ENCODE results near the gene TYW3. TPM values are rescaled to one million over a fixed set of nuclear protein-coding genes. Genes with fewer than 3 reads are reported as not detected.

TYW3 gene
- total RNA-seq, 2 experiments from 2014 or later = 8.3 to 29.1 TPM

- no peak overlapping the region for H3K4me2 ChIP-seq (ENCODE audit: low read length)
- no peaks in the 10 kb centered on the region for H3K9me2 ChIP-seq (ENCODE audit: insufficient read depth, low read length)
- no peak overlapping the region for H2AFZ ChIP-seq (ENCODE audit: low read length)
- no peak for DNase-seq (ENCODE audit: low spot score)
- H3K9me3 ChIP-seq (ENCODE audit: low read length) = no peaks in the 10 kb centered on the region
- TF ChIP-seq CTCF (conservative IDR thresholded peaks at IDR 0.05; ENCODE audit: low read length) = no peak
- no peak for TF ChIP-seq EZH2phosphoT487 (IDR thresholded peaks at IDR 0.05; ENCODE audit: borderline replicate concordance, low read depth, low read length)
- no peak overlapping the region for H3K4me3 ChIP-seq (ENCODE audit: low read depth, low read length, poor library complexity, severe bottlenecking)
- peaks cover 85% of the 10 kb centered on the region for H3K36me3 ChIP-seq (ENCODE audit: insufficient read depth, low read length)
- no TSS peak for BruUV-seq (replicated peaks)
- no peaks in the 10 kb centered on the region for H4K20me1 ChIP-seq (ENCODE audit: insufficient read depth, low read length)
- intact Hi-C loops (cut with micrococcal nuclease; ENCODE audit: unreplicated experiment) = no loop called here
- H3K4me1 ChIP-seq (ENCODE audit: insufficient read depth, low read length, poor library complexity, severe bottlenecking) = no peaks in the 10 kb centered on the region
- H3K27ac ChIP-seq (ENCODE audit: low read depth, low read length, poor library complexity, severe bottlenecking) = no peak overlapping the region
- ChIA-PET CTCF (ENCODE audit: unreplicated experiment) (no interaction called here), POLR2A (interaction anchor here (2.5 kb wide), 1 partner anchor 13 kb away, joined by 11 read pairs; no protein-coding TSS in a partner anchor)
- no peaks in the 10 kb centered on the region for H3K79me2 ChIP-seq (ENCODE audit: insufficient read depth, low read depth, low read length)
Observed at GRCh38 chr1:74717626-74718025, 15.3 kb upstream of the TYW3 start.

GRCh38 chr1:74726063-74726462, 6.9 kb upstream of the TYW3 start:
- no TSS peak for BruUV-seq (replicated peaks)
- no peak for TF ChIP-seq EZH2phosphoT487 (IDR thresholded peaks at IDR 0.05; ENCODE audit: borderline replicate concordance, low read depth, low read length)
- TF ChIP-seq CTCF (conservative IDR thresholded peaks at IDR 0.05; ENCODE audit: low read length) = no peak

GRCh38 chr1:74728736-74729135, 4.2 kb upstream of the TYW3 start:
- Histone ChIP-seq H3K4me3 (ENCODE audit: low read depth, low read length, poor library complexity, severe bottlenecking) (no peak overlapping the region), H3K9me3 (ENCODE audit: low read length) (peaks cover 18% of the 10 kb centered on the region; the same call in 1 of the 2 replicates), H3K9me2 (ENCODE audit: insufficient read depth, low read length) (no peaks in the 10 kb centered on the region), H3K4me1 (ENCODE audit: insufficient read depth, low read length, poor library complexity, severe bottlenecking) (peaks cover 9% of the 10 kb centered on the region), H3K27ac (ENCODE audit: low read depth, low read length, poor library complexity, severe bottlenecking) (no peak overlapping the region), H3K4me2 (ENCODE audit: low read length) (no peak overlapping the region), H4K20me1 (ENCODE audit: insufficient read depth, low read length) (no peaks in the 10 kb centered on the region), H2AFZ (ENCODE audit: low read length) (no peak overlapping the region), H3K36me3 (ENCODE audit: insufficient read depth, low read length) (peaks cover 45% of the 10 kb centered on the region), H3K79me2 (ENCODE audit: insufficient read depth, low read depth, low read length) (peaks cover 4% of the 10 kb centered on the region; the same call in 1 of the 2 replicates)
- BruUV-seq (replicated peaks) = no TSS peak
- DNase-seq (ENCODE audit: low spot score) = no peak
- intact Hi-C loops (cut with micrococcal nuclease; ENCODE audit: unreplicated experiment) = no loop called here
- ChIA-PET CTCF (ENCODE audit: unreplicated experiment) (no interaction called here), POLR2A (interaction anchor here (0.7 kb wide), 1 partner anchor 183 kb away, joined by 4 read pairs; no protein-coding TSS in a partner anchor)
- TF ChIP-seq CTCF (conservative IDR thresholded peaks at IDR 0.05; ENCODE audit: low read length) = no peak

More at GRCh38 chr1:74726063-74726462, 6.9 kb upstream of the TYW3 start:
- Histone ChIP-seq H3K36me3 (ENCODE audit: insufficient read depth, low read length) (peaks cover 71% of the 10 kb centered on the region), H4K20me1 (ENCODE audit: insufficient read depth, low read length) (no peaks in the 10 kb centered on the region), H3K4me2 (ENCODE audit: low read length) (no peak overlapping the region), H3K4me1 (ENCODE audit: insufficient read depth, low read length, poor library complexity, severe bottlenecking) (no peaks in the 10 kb centered on the region), H3K4me3 (ENCODE audit: low read depth, low read length, poor library complexity, severe bottlenecking) (no peak overlapping the region), H3K9me3 (ENCODE audit: low read length) (peaks cover 18% of the 10 kb centered on the region; the same call in 1 of the 2 replicates), H3K79me2 (ENCODE audit: insufficient read depth, low read depth, low read length) (no peaks in the 10 kb centered on the region), H3K9me2 (ENCODE audit: insufficient read depth, low read length) (no peaks in the 10 kb centered on the region), H2AFZ (ENCODE audit: low read length) (no peak overlapping the region), H3K27ac (ENCODE audit: low read depth, low read length, poor library complexity, severe bottlenecking) (no peak overlapping the region)
- POLR2A ChIA-PET = interaction anchor here (0.9 kb wide), 1 partner anchor 10 kb away, joined by 4 read pairs; no protein-coding TSS in a partner anchor
- DNase-seq (ENCODE audit: low spot score) = no peak
- intact Hi-C loops (cut with micrococcal nuclease; ENCODE audit: unreplicated experiment) = no loop called here
- CTCF ChIA-PET (ENCODE audit: unreplicated experiment) = interaction anchor here (0.6 kb wide), 1 partner anchor 1445 kb away, joined by 3 read pairs; no protein-coding TSS in a partner anchor

All from OCI-LY7 (cell line).